K562 (cell line): ENCODE results near the gene RPS6KA4. TPM values are rescaled to one million over a fixed set of nuclear protein-coding genes. Genes with fewer than 3 reads are reported as not detected.

ENCODE experiments used
- ATAC-seq: fragments of 200-7000 bp; cut with Tn5 transposase; 3 replicates; pipeline ENCODE4 v1.9.1; 2020; ENCODE audit warnings: moderate library complexity
- BruUV-seq: library from RNA; stranded (reverse); fragments of 400-500 nt; replicated peaks from 2 replicates; lab custom pipeline; 2021; lab: Mats Ljungman, UMichigan
- CTCF ChIA-PET: fragments of 300-600 bp; formaldehyde crosslinking; extraction: SDS; loops from one replicate; lab custom pipeline; 2021; ENCODE audit warnings: low intra/inter-chr PET ratio; lab: Yijun Ruan, JAX
- POLR2A ChIA-PET: fragments of 300-600, 350-650 bp; sonication (Branson Sonifier 250); formaldehyde crosslinking; extraction: SDS; loops from one replicate; lab custom pipeline; 2021; ENCODE audit warnings: antibody characterized with exemption, inconsistent platforms; lab: Yijun Ruan, JAX
- DNase-seq, 4 experiments: peaks; one replicate each; pipeline versions ENCODE4 v3.0.0 to v3.0.0-alpha.2; 2011 to 2018; ENCODE audit warnings: low spot score in 3 of 4, mixed read lengths in 3 of 4; ENCODE audit errors: extremely low read depth in 1 of 4
- FAIRE-seq: peaks from 2 replicates; lab custom pipeline; 2011; peaks lifted over from hg19 to GRCh38; lab: Jason Lieb, UNC
- H2AFZ ChIP-seq: 2 replicates; pipeline ENCODE4 v1.6.0; 2011; ENCODE audit warnings: low read depth, low read length, control low read depth, inconsistent platforms
- H3K27ac ChIP-seq: fragments of 200-600 bp; 3 replicates; pipeline ENCODE4 v1.8.0; 2011; ENCODE audit warnings: low read depth, mild to moderate bottlenecking, control low read depth, inconsistent platforms, low read length, moderate library complexity, mixed read lengths; ENCODE audit errors: extremely low read depth
- H3K27me3 ChIP-seq, 2 experiments: fragments of 300-600 bp in 1 of 2; 2 replicates in 1 of 2; 3 replicates in 1 of 2; pipeline versions ENCODE4 v1.6.0 to v1.8.0; 2011; ENCODE audit warnings: inconsistent platforms in 2 of 2, low read length in 2 of 2, mild to moderate bottlenecking in 1 of 2, mixed read lengths in 1 of 2, moderate library complexity in 1 of 2; ENCODE audit not compliant: control insufficient read depth in 2 of 2, insufficient read depth in 2 of 2
- H3K36me3 ChIP-seq: fragments of 300-600 bp; 3 replicates; pipeline ENCODE4 v1.8.0; 2011; ENCODE audit warnings: mild to moderate bottlenecking, low read length, inconsistent platforms; ENCODE audit not compliant: control insufficient read depth, insufficient read depth
- H3K4me1 ChIP-seq, 2 experiments: fragments of 200-600 bp in 1 of 2; replicated peaks in 1 of 2; 2 replicates in 1 of 2; 3 replicates in 1 of 2; pipeline versions ENCODE4 v1.5.1 to v1.8.0; 2011; ENCODE audit warnings: inconsistent platforms in 2 of 2, low read length in 2 of 2, mild to moderate bottlenecking in 1 of 2, mixed read lengths in 1 of 2, moderate library complexity in 1 of 2; ENCODE audit not compliant: control insufficient read depth in 2 of 2, insufficient read depth in 2 of 2
- H3K4me2 ChIP-seq: 2 replicates; pipeline ENCODE4 v1.6.1; 2011; ENCODE audit warnings: low read length, control low read depth, inconsistent platforms, mixed read lengths; ENCODE audit not compliant: insufficient read depth
- H3K4me3 ChIP-seq: fragments of 200-600 bp; sonication (generic), shearing (Covaris generic); 2 replicates; pipeline ENCODE4 v1.5.1; 2016; ENCODE audit warnings: control low read depth, inconsistent platforms
- H3K79me2 ChIP-seq: fragments of 200-600 bp; 3 replicates; pipeline ENCODE4 v1.8.0; 2011; ENCODE audit warnings: low read length, inconsistent platforms; ENCODE audit not compliant: control insufficient read depth, insufficient read depth
- H3K9ac ChIP-seq, 2 experiments: 2 replicates each; pipeline versions ENCODE4 v1.6.0 to v1.6.1; 2011; ENCODE audit warnings: low read depth in 2 of 2, low read length in 2 of 2, control low read depth in 1 of 2, inconsistent platforms in 1 of 2, mild to moderate bottlenecking in 1 of 2, mixed read lengths in 1 of 2; ENCODE audit not compliant: insufficient read depth in 1 of 2
- H3K9me1 ChIP-seq: one replicate; pipeline ENCODE4 v1.6.0; 2011; ENCODE audit warnings: inconsistent platforms, mild to moderate bottlenecking, low read length, moderate library complexity; ENCODE audit not compliant: control insufficient read depth, insufficient read depth
- H3K9me3 ChIP-seq: replicated peaks from 2 replicates; pipeline ENCODE4 v1.5.1; 2011; ENCODE audit warnings: low read depth, low read length, inconsistent platforms; ENCODE audit not compliant: control insufficient read depth, insufficient read depth
- H4K20me1 ChIP-seq: replicated peaks from 2 replicates; pipeline ENCODE4 v1.6.1; 2011; ENCODE audit warnings: low read length, inconsistent platforms, mixed read lengths; ENCODE audit not compliant: control insufficient read depth, insufficient read depth
- DNMT1 ChIP-seq: fragments of 450-650 bp; IDR thresholded peaks from 2 replicates; pipeline ENCODE4 v1.6.1; 2016; ENCODE audit warnings: antibody characterized with exemption, mild to moderate bottlenecking
- POLR2A ChIP-seq: fragments of 450-650 bp; conservative IDR thresholded peaks from 2 replicates; pipeline ENCODE4 v1.6.1; 2016
- RBFOX2 ChIP-seq: fragments of 200-400 bp; formaldehyde crosslinking; IDR thresholded peaks from 2 replicates; pipeline ENCODE4 v1.6.1; 2017; ENCODE audit warnings: low read depth, mild to moderate bottlenecking, low read length, moderate library complexity
- SRSF1 ChIP-seq: fragments of 200-400 bp; formaldehyde crosslinking; IDR thresholded peaks from 2 replicates; pipeline ENCODE4 v1.6.1; 2017; ENCODE audit warnings: mild to moderate bottlenecking, low read depth, low read length, moderate library complexity
- ZNF12 ChIP-seq: sonication (generic); formaldehyde crosslinking; IDR thresholded peaks from 2 replicates; pipeline ENCODE4 v1.4.0; 2020; ENCODE audit warnings: mild to moderate bottlenecking, missing genetic modification reagents
- ZNF347 ChIP-seq: fragments of 450-650 bp; formaldehyde crosslinking; IDR thresholded peaks from 2 replicates; pipeline ENCODE4 v1.4.0; 2020; ENCODE audit warnings: low read depth, mild to moderate bottlenecking, moderate library complexity
- WGBS: fragments of 100-300 bp; shearing (Covaris generic); methylation state at CpG from one replicate; pipeline ENCODE4 v1.1.6; 2016; ENCODE audit warnings: low coverage, mixed read lengths; ENCODE audit not compliant: insufficient coverage; ENCODE audit errors: missing lambda C conversion rate; 5-methylcytosine and 5-hydroxymethylcytosine counted together
- in situ Hi-C: fragments of 300-500 bp; cut with MboI; formaldehyde crosslinking; loops from 4 replicates; pipeline ENCODE4 v1.15.0; 2018; ENCODE audit warnings: inconsistent platforms, mixed read lengths
- intact Hi-C: fragments of 100-400 bp; cut with micrococcal nuclease; formaldehyde crosslinking; loops from 2 replicates; pipeline ENCODE4 v1.14.2; 2022
- polyA plus RNA-seq, 8 experiments: library from polyadenylated mRNA; depleted of rRNA in 4 of 8; stranded (reverse) in 5 of 8; unstranded in 3 of 8; fragments of >200 nt; fragmentation: Nextera tagmentation in 2 of 8; fragmentation: Illumina TruSeq in 1 of 8; extraction: Ambion mirVana in 2 of 8; extraction: Trizol in 1 of 8; gene quantifications; 2 replicates each; pipeline versions ENCODE4 v1.2.1 to v1.2.3, GENCODE V29; 2011 to 2014; ENCODE audit warnings: inconsistent platforms in 1 of 8, missing spikeins in 1 of 8
- total RNA-seq, 7 experiments: library from RNA; depleted of rRNA in 6 of 7; stranded (reverse); fragments of >200 nt in 6 of 7; fragmentation: Illumina TruSeq in 2 of 7; extraction: Trizol in 2 of 7; gene quantifications; 2 replicates each; pipeline versions ENCODE4 v1.2.1 to v1.2.3, GENCODE V29; 2011 to 2021; ENCODE audit warnings: low replicate concordance in 1 of 7
- TF ChIP-seq, protein P1 (sequence below): sonication (generic); IDR thresholded peaks from 2 replicates; pipeline ENCODE4 v1.6.1; 2016

RPS6KA4 gene
- total and polyA plus RNA-seq, 9 of the 15 experiments (the other 6 are each of a cell fraction or from before 2014, with no cell fraction given) = 0.15 to 23.8 (median 9.8) TPM

DNA sequence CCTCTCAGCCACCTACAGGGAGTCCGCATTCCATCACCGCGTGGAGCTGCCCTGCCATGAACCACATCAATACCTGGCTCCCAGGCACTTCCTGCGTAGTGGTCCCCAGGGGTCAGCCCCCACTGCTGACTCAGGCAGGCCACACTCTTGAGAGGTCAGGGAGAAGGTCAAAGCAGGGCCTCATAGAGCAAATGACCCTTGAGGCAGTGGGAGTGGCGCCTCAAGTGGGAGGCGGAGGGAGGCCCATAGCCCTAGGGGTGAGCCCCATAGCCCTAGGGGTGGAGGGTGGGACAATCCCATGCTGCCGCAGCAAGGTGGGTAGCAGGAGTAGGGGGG, 36.1 kb upstream of the RPS6KA4 start (continued):
- TF ChIP-seq SRSF1 (no peak), POLR2A (no peak), ZNF347 (CRISPR knock-in tag) (no peak), ZNF12 (CRISPR knock-in tag) (no peak)
- TF ChIP-seq, protein P1, sequence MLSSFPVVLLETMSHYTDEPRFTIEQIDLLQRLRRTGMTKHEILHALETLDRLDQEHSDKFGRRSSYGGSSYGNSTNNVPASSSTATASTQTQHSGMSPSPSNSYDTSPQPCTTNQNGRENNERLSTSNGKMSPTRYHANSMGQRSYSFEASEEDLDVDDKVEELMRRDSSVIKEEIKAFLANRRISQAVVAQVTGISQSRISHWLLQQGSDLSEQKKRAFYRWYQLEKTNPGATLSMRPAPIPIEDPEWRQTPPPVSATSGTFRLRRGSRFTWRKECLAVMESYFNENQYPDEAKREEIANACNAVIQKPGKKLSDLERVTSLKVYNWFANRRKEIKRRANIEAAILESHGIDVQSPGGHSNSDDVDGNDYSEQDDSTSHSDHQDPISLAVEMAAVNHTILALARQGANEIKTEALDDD = no peak
- TF ChIP-seq, all 486 proteins: peak for 7

DNA sequence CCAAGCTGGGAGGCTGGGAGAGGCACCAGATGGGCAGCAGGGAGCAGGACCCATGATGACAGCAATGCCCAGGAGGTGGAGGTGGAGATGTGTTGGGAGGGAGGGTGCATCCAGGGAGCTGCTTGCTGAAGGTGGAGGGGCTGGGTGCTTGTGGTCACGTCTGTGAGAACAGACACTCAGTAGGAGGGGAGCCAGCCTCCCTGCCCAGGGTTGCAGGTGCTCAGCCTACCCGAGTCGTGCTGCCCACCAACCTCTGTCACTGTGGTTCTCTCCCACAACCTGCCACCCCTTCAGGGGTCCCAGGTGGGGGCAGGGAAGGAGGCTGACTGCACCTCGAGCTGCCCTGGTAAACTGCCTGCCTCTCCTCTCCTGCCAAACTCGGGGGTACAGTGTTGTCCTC, 35.6 kb upstream of the RPS6KA4 start:
- FAIRE-seq = no peak

More for the DNA sequence above, 35.6 kb upstream of the RPS6KA4 start:
- intact Hi-C loops = no loop called here
- no peaks in the 10 kb centered on the region for H3K9me3 ChIP-seq
- ATAC-seq = no peak
- H3K9me1 ChIP-seq = no peaks in the 10 kb centered on the region
- POLR2A ChIA-PET = interaction anchor here (0.5 to 1.2 kb wide), 5 partner anchors 8 to 661 kb away, joined by 3 to 15 read pairs (median 3); no protein-coding TSS in a partner anchor
- TF ChIP-seq DNMT1 (no peak), RBFOX2 (peak; percentile 42; the same call in 1 of the 2 replicates)
- peaks cover 10 to 37% of the 10 kb centered on the region in 2 experiments; a peak in 4 of 5 replicates for H3K4me1 ChIP-seq
- peaks cover 14% of the 10 kb centered on the region for H3K79me2 ChIP-seq
- no peaks in the 10 kb centered on the region for H4K20me1 ChIP-seq
- in situ Hi-C loops = no loop called here
- no peak overlapping the region; the same call in 2 of the 3 replicates for H3K27ac ChIP-seq
- no peaks in the 10 kb centered on the region for H3K27me3 ChIP-seq
- H3K9ac ChIP-seq = peak overlapping the region in 1 of 2 experiments; percentile 87; a peak in 2 of 4 replicates
- no peak overlapping the region for H3K4me2 ChIP-seq
- peaks cover 26% of the 10 kb centered on the region; the same call in 1 of the 3 replicates for H3K36me3 ChIP-seq
- no peak overlapping the region for H2AFZ ChIP-seq
- CTCF ChIA-PET = no interaction called here
- H3K4me3 ChIP-seq = no peak overlapping the region
- WGBS = 42% methylated on average over 2 of the region's 5 CpGs
- BruUV-seq = no TSS peak
- DNase-seq = no peak
